ENCODE data around the gene POLR2I.

DNA sequence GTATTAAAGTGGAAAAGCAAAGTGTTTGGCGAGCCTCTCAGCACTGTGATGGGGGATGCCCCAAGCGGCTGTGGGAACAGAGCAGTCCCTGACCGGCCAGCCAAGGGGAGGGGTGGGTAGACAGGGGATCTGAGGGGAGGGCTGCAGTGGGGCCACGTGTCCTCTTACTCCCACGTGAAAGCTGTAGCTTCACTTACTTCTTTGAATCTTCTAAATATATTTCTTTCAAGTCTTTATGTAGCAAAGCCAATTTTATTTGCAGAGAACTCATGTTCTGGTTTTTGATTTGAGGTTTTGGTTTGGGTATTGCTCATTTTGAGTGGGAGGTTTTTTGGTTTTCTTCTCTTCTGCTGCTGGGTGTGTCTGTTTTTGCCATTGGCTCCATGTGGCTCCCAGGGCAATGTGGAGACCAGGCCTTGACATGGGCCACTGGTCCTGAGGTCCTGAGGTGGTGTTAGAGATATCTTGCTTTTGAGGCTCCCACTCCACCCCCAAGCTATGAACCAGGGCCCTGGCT lies 21.5 kb downstream of the POLR2I start:
- TF ChIP-seq, protein P1, sequence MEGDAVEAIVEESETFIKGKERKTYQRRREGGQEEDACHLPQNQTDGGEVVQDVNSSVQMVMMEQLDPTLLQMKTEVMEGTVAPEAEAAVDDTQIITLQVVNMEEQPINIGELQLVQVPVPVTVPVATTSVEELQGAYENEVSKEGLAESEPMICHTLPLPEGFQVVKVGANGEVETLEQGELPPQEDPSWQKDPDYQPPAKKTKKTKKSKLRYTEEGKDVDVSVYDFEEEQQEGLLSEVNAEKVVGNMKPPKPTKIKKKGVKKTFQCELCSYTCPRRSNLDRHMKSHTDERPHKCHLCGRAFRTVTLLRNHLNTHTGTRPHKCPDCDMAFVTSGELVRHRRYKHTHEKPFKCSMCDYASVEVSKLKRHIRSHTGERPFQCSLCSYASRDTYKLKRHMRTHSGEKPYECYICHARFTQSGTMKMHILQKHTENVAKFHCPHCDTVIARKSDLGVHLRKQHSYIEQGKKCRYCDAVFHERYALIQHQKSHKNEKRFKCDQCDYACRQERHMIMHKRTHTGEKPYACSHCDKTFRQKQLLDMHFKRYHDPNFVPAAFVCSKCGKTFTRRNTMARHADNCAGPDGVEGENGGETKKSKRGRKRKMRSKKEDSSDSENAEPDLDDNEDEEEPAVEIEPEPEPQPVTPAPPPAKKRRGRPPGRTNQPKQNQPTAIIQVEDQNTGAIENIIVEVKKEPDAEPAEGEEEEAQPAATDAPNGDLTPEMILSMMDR (conservative IDR thresholded peaks at IDR 0.05 in 1 of 2, IDR thresholded peaks at IDR 0.05 in 1 of 2; ENCODE audit: extremely low read depth in 1 of 2, insufficient read depth in 1 of 2, low read depth in 1 of 2, low read length in 2 of 2) = no peak
- no peak for TF ChIP-seq EZH2 (IDR thresholded peaks at IDR 0.05; ENCODE audit: borderline replicate concordance, low read length)
